LNCAP (cell line): Measurements from ENCODE around the gene BYSL.

Experiments
- TF ChIP-seq, protein P1 (sequence below): fragments of 450-650 bp; IDR thresholded peaks from 2 replicates; pipeline ENCODE4 v1.5.1; 2017; ENCODE audit warnings: mild to moderate bottlenecking

The BYSL gene

DNA sequence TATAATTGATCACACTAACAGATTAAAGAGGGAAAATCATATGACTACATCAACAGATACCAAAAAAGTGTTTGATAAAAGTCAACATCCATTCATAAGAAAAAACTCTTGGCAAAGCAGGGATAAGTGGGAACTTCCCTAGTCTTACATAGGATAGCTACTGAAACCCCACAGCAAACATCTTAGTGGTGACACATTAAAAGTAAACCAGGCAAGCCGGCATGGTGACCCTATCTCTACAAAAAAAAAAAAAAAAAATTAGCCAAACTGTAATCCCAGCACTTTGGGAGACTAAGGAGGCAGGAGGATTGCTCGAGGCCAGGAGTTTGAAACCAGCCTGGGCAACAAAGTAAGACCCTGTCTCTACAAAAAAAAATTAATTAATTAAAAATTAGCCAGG lies 34.1 kb downstream of the BYSL start:
- TF ChIP-seq, protein P1, sequence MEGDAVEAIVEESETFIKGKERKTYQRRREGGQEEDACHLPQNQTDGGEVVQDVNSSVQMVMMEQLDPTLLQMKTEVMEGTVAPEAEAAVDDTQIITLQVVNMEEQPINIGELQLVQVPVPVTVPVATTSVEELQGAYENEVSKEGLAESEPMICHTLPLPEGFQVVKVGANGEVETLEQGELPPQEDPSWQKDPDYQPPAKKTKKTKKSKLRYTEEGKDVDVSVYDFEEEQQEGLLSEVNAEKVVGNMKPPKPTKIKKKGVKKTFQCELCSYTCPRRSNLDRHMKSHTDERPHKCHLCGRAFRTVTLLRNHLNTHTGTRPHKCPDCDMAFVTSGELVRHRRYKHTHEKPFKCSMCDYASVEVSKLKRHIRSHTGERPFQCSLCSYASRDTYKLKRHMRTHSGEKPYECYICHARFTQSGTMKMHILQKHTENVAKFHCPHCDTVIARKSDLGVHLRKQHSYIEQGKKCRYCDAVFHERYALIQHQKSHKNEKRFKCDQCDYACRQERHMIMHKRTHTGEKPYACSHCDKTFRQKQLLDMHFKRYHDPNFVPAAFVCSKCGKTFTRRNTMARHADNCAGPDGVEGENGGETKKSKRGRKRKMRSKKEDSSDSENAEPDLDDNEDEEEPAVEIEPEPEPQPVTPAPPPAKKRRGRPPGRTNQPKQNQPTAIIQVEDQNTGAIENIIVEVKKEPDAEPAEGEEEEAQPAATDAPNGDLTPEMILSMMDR = no peak

DNA sequence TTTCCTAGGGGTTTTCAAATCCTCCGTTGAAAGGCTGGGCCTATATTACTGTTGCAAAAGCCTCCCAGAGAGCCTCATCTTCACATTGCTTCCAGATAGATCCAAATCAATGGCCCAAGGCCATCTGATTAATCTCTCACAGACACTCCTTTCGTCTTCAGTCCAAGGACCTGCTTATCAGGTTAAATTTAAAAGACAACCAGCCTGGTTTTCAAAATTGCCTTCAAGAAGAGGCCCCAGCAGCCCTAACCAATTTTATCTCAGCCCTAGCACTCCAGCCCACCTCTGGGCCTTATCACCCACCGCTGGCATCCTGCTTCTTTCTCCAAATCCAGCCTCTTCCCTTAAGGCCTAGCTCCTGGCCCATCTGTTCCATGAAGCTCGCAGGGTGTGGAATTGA lies 35.8 kb downstream of the BYSL start:
- TF ChIP-seq, protein P1 = no peak

DNA sequence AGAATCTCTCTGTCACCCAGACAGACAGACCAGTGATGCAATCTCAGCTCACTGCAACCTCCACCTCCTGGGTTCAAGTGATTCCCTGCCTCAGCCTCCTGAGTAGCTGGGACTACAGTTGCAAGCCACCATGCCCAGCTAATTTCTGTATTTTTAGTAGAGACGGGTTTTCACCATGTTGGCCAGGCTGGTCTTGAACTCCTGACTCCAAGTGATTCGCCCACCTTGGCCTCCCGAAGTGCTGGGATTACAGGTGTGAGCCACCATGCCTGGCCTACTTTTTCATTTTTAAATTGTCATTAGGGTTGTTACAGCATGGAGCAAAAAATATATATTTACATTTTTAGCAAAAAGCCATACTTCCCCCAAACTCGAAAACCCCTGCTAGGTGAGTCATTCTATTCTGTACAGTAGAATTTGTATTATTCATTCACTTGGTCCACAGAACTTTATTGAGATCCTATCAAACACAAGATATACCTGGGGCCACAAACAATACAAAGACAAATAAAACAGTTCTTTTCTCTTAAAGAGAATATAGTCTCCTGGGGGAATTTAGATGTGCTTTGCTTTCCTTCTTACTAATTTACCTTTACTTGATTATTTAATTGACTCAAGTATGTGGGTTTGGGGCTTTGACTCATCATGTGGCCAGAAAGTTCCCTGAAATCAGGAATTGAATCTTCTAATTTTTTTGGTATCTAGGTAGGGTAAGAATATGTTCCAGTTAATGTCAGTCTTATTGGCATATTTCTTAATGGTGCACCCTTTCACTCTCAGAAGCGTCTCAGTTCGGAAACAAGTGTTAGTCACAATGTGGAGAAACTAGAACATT lies 36.9 kb downstream of the BYSL start:
- TF ChIP-seq, protein P1 = no peak

DNA sequence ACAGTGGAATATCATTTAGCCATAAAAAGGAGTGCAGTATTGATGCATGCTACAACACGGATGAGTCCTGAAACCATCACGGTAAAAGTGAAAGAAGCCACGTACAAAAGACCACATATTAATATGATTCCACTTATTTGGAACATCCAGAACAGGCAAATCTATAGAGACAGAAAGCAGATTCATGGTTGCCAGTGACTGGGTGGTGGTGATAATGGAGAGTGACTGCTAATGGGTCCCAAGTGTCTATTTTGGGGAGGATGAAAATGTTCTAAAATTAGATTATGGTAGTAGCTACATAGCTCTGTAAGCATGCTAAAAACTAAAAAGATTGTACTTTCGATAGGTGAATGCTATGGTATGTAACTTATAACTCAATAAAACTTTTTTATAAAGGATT lies 38.7 kb downstream of the BYSL start:
- TF ChIP-seq, protein P1 = no peak

DNA sequence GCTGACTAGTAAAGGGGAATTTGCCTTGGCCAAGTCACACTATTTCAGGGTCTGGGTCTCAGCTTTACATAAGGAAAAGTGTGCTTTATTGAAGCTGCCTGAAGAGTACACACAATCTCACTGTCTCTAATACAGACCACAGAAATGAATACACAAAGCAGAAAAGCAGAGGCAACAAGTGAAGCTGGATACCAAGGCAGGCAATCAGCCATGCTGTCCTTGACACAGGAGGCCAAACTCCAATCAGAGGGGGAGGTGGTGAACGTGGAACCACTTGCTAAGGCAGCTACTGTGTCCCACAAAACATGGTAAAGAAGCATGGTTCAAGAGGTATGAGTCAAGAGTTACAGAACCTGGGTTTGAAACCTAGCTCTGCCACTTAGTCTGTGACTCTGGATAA lies 42.1 kb downstream of the BYSL start:
- TF ChIP-seq, protein P1 = no peak

DNA sequence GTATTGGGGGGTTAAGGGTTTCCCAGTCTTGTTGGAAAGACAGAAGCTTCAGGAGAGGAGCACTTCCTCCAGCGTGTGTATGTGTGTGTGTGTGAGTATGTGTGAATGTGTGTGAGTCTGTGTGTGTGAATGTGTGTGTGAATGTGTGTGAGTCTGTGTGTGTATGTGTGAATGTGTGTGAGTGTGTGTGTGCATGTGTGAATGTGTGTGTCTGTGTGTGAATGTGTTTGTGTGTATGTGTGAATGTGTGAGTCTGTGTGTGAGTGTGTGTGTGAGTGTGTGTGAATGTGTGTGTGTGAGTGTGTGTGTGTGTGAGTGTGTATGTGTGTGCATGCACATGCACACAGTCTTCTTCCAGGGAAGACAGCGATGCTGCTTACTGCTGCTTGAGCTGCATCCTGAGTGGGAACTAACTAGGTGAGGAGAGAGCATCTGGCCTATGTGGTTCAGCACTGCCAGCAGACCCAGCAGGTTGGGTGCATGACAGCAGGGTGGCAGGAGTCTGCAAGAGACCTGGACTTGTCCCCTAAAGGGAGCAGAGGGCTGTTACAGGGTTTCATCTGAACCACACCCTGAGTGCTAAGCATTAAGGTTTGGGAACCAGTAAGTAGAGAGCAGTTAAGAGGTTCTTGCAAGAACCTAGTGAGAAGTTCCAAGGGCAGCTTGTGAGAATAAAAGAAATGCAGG lies 43.0 kb downstream of the BYSL start:
- TF ChIP-seq, protein P1 = no peak

DNA sequence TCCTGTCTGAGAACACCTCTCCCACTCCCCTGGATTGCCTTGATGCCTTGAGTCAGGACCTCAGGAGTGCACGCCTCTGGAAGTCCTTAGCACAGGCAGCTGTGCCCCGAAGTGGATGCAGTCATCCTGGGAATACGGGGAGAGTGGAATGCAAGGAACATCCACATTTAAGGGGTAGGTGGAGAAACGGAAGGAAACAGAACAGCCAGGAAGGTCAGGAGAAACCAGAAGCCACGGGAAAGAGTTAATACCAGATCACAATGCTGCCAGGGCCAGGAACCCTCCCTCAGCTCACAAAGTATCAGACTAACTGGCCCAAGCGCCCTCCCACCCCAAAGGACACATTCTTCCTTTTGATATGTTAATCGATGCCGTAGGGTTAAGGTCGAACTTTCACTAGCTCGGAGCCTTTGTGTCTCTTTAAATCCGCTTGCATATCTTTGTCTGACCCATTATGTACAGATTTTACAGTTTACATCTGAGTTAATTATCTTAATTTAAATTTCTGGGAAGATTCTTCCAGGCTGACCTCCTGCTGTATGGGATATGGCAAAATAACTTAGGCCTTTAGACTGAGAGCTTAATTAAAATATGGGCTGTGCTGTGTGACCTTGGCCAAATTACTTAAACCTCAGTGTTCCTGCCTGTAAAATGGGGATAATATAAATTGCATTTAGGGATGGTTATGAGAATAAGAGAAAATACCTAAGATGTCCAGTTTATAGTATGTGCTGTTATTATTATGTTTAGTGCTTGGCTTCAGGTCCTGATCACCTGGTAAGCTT lies 44.3 kb downstream of the BYSL start:
- TF ChIP-seq, protein P1 = no peak
